ENCODE data around the gene PRICKLE4.

PRICKLE4 gene, protein sequence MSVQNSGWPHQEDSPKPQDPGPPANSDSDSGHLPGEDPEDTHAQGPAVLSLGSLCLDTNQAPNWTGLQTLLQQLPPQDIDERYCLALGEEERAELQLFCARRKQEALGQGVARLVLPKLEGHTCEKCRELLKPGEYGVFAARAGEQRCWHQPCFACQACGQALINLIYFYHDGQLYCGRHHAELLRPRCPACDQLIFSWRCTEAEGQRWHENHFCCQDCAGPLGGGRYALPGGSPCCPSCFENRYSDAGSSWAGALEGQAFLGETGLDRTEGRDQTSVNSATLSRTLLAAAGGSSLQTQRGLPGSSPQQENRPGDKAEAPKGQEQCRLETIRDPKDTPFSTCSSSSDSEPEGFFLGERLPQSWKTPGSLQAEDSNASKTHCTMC
- 0 reads per million in 2 experiments for total RNA-seq

- no peak for DNase-seq (ENCODE audit: low read depth)
Measured at GRCh38 chr6:41780551-41781365, at the start of gene PRICKLE4. PRICKLE4 (plus strand) TSS chr6:41780782; CDS start chr6:41783474, 2,692 bp downstream.

DNA sequence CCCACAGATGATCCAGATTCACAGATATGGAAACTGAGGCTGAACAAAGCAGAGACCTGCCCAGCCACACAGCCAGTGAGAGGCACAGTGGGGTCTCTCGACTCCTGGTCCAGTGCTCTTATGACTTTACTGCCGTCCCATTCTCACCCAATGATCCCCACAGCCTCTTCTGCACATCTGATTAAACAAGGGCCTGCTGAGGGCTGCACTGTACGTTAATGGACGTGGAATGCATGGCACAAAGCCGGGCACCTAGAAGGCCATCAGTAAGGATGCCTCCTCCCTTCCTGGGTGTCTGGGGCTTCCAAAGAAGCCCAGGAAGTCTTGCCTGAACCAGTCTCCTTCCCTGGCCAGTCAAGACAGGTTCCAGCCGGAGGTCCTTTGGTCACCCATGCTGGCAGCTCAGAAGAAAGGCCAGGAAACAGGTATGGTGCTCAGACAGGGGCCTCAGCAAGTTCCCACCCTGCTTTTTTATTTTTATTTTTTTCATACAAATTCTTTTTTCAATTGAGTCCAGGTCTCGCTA, 49.0 kb upstream of the PRICKLE4 start:
- DNase-seq (ENCODE audit: low read depth) = no peak

- DNase-seq (ENCODE audit: low read depth) = no peak
Measured at GRCh38 chr6:41732149-41732548, 48.4 kb upstream of the PRICKLE4 start.

- peak; percentile 40 for DNase-seq (ENCODE audit: low read depth)
Measured at GRCh38 chr6:41732591-41733359, 47.8 kb upstream of the PRICKLE4 start.

GRCh38 chr6:41733360-41733706, 47.2 kb upstream of the PRICKLE4 start:
- no peak for DNase-seq (ENCODE audit: low read depth)

- DNase-seq (ENCODE audit: low read depth) = peak; percentile 55
Measured at GRCh38 chr6:41733707-41734665, 46.6 kb upstream of the PRICKLE4 start.

- DNase-seq (ENCODE audit: low read depth) = peak; percentile 60
Measured at GRCh38 chr6:41734666-41735426, 45.7 kb upstream of the PRICKLE4 start.

DNA sequence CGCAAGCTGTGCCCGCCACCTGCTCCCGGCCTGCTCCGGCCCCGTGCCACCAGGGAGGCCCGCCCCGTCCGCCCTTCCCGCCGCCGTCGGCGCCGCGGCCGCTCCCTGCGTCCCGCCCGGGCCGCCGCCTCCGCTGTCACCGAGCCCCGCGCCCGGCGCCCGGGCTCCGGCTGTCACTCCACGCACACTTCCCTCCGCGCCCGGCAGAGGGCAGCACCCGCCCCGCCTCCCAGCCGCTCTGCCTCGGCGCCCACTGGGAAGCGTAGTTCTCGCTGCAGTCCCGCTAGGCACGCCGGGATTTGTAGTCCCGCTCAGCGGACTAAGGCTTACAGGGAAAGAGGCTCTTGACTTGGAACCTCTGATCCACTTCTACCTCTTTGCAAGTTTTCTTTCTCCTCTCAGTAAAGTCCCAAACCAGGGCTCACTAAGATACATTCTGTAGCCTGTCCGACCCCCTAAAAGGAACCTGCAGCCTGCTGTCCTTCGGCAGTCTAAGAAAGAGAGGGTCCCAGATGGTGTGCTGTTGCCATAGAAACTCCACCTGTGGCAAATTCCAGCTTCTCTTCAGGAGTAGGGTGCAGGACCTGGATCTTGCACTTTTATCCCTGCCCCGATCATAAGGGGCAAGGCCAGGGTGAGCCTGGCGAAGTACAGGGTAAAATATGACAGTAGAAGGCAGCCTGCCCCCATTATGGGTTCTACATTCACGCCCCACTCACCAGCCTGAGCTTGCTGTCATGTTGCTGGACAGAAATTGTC, 45.0 kb upstream of the PRICKLE4 start, which contains the start of gene TFEB:
Gene TFEB (minus strand): TSS at position 182 of the 759 bp plus-strand sequence. CDS start 44,395 bp downstream, outside the sequence.
- peak; percentile 91 for DNase-seq (ENCODE audit: low read depth)

- no peak for DNase-seq (ENCODE audit: low read depth)
Measured at GRCh38 chr6:41736186-41736733, 44.3 kb upstream of the PRICKLE4 start.

- no peak for DNase-seq (ENCODE audit: low read depth)
Measured at GRCh38 chr6:41736800-41737555, 43.6 kb upstream of the PRICKLE4 start.

DNA sequence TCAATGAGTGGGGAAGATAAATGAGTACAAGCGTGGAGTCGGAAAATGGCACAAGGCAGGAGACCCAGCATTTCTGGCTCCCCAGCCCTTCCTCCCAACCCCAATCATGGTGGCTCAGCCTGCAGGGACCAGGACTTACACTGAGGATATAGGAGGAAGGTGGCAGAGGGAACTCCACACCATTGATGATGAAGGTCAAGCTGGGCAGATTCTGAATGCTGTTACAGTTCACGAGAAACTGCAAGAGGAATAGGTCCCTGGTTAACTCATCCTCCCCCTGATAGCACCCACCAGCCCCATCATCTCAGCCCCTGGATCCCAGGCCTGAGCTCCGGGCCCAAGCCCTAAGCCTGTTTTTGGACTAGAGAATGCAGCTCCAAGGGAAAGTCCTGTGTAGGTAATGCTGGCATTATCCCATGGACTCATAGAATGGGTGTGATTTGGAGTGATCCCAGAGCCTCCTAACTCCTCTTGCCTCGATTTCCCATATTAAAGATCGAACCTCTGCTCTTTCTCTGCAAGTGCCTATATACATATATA, 42.9 kb upstream of the PRICKLE4 start:
- DNase-seq (ENCODE audit: low read depth) = no peak

- no peak for DNase-seq (ENCODE audit: low read depth)
Measured at GRCh38 chr6:41739041-41739440, 41.5 kb upstream of the PRICKLE4 start.

DNA sequence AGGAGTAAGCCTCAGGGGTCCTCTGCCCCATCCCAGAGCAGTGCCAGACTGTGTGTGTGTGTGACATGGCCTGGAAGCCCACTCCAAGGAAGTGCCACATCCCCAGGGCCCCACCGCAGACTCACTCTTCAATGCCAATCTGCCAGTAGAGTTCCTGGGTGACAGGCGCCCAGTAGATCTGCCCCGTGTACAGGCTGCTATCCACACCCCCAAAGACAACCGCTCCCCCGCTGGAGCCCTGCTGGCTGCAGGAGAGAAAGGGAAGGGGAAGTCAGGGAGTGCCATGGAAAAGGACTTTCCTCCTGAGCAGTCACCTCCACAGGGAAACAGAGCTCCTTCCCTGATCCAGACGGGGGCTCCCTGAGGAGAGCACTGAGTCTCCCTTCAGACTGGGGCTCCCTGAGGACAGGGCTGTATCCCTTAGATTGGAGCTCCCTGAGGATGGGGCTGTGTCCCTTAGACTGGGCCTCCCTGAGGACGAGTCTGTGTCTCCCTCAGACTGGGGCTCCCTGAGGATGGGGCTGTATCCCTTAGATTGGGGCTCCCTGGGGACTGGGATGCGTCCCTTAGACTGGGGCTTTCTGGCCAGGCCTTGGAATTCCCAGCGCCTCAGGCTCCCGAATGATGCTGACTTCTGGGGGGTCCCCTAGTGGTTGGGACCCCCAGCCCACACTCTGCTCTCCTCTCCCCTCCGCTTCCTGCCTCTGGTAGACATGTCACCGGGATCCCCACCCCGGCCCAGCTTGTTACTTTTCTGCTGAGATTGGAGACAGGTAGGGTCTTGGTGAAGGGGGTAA, 40.0 kb upstream of the PRICKLE4 start:
- DNase-seq (ENCODE audit: low read depth) = no peak

GRCh38 chr6:41741625-41742490, 38.7 kb upstream of the PRICKLE4 start:
- DNase-seq (ENCODE audit: low read depth) = no peak

DNA sequence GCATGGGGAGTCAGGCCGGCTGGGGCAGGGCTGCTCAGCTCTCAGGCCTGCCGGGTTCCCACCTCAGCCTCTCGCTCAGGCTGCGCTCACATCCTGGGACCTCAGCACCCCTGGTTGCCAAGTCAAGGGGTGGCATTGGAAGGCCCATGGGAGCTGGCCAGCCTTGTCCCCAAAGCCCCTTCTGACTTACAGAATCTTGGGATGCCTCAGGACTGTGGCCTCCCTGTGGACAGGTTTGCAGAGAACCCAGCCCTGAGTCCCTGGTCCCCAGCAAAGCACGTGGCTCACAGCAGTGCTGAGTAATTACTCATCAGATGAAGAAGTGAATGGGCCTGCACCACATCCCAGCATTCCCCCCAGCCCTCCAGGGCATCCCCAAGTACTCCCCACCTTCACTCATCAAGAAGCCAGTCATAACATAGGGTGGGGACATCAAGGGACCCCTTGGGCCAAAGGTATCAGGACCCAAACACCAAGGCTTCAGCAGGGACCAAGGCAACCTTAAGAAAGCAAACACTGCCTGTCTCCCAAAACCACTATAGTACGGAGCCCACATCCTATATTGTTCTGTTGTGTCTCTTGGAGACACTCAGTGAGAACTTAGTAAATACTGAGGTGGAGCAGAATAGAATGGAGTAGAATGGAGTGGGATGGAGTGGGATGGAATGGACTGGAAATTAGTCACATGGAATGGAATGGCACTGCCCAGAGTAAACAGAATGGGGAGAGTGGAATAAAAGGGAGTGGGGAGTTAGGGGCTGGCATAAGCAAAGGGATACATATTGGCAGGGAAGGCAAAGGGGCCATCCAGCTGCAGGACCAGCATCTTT, 37.0 kb upstream of the PRICKLE4 start:
- no peak for DNase-seq (ENCODE audit: low read depth)
